CD8-positive, alpha-beta memory T cell (primary cell): Measurements from ENCODE around the gene ING1. TPM values are rescaled to one million over a fixed set of nuclear protein-coding genes. Genes with fewer than 3 reads are reported as not detected.
A peak's percentile ranks its signal among the peaks of the same experiment; 100 is the strongest.

Experiments
- CTCF ChIA-PET: fragments of 350-600 bp; sonication (Branson Sonifier 250); formaldehyde crosslinking; loops from one replicate; lab custom pipeline; 2021; ENCODE audit warnings: antibody characterized with exemption; lab: Charles Lee
- POLR2A ChIA-PET: fragments of 350-600 bp; sonication (Branson Sonifier 250); formaldehyde crosslinking; loops from one replicate; lab custom pipeline; 2021; ENCODE audit warnings: antibody characterized with exemption; lab: Charles Lee
- DNase-seq, 5 donors: peaks; one replicate each; pipeline versions ENCODE4 v3.0.0 to v3.0.0-alpha.2; 2020 to 2022; ENCODE audit warnings: mixed read lengths in 1 of 5
- H3K27ac ChIP-seq: one replicate; pipeline ENCODE4 v1.7.0; 2013; ENCODE audit warnings: low read depth, mild to moderate bottlenecking, low read length, moderate library complexity
- H3K27me3 ChIP-seq: 2 replicates; pipeline ENCODE4 v1.7.0; 2013; ENCODE audit warnings: low read length, mild to moderate bottlenecking; ENCODE audit not compliant: insufficient read depth, poor library complexity, severe bottlenecking
- H3K36me3 ChIP-seq: 2 replicates; pipeline ENCODE4 v1.7.0; 2013; ENCODE audit warnings: mild to moderate bottlenecking, low read length, moderate library complexity; ENCODE audit not compliant: insufficient read depth
- H3K4me1 ChIP-seq: 2 replicates; pipeline ENCODE4 v1.7.0; 2013; ENCODE audit warnings: mild to moderate bottlenecking, low read length, moderate library complexity; ENCODE audit not compliant: insufficient read depth
- H3K4me3 ChIP-seq: 2 replicates; pipeline ENCODE4 v1.7.0; 2013; ENCODE audit warnings: mild to moderate bottlenecking, low read length
- H3K9me3 ChIP-seq: 2 replicates; pipeline ENCODE4 v1.7.0; 2013; ENCODE audit warnings: mild to moderate bottlenecking, low read length
- H3K27ac Mint-ChIP-seq, 8 donors: one replicate each; pipeline ENCODE4 v1.8.0; 2020 to 2021; ENCODE audit warnings: mixed read lengths in 8 of 8, mild to moderate bottlenecking in 6 of 8, inconsistent platforms in 3 of 8, moderate library complexity in 3 of 8
- H3K27me3 Mint-ChIP-seq, 2 donors: one replicate each; pipeline ENCODE4 v1.8.0; 2020 to 2021; ENCODE audit warnings: mixed read lengths in 2 of 2, mild to moderate bottlenecking in 1 of 2, moderate library complexity in 1 of 2
- H3K36me3 Mint-ChIP-seq, 3 donors: one replicate each; pipeline ENCODE4 v1.8.0; 2020 to 2021; ENCODE audit warnings: mixed read lengths in 3 of 3, inconsistent platforms in 1 of 3, mild to moderate bottlenecking in 1 of 3
- H3K4me1 Mint-ChIP-seq, 3 donors: one replicate each; pipeline ENCODE4 v1.8.0; 2020 to 2021; ENCODE audit warnings: mixed read lengths in 3 of 3, inconsistent platforms in 1 of 3, mild to moderate bottlenecking in 1 of 3
- H3K4me3 Mint-ChIP-seq, 7 donors: one replicate each; pipeline ENCODE4 v1.8.0; 2020 to 2021; ENCODE audit warnings: mixed read lengths in 7 of 7, mild to moderate bottlenecking in 6 of 7, moderate library complexity in 4 of 7, inconsistent platforms in 2 of 7
- H3K9me3 Mint-ChIP-seq, 5 donors: one replicate each; pipeline ENCODE4 v1.8.0; 2020 to 2022; ENCODE audit warnings: mixed read lengths in 5 of 5, mild to moderate bottlenecking in 3 of 5, moderate library complexity in 2 of 5, inconsistent platforms in 1 of 5
- polyA plus RNA-seq: library from polyadenylated mRNA; unstranded; fragments of 300-500 nt; fragmentation: Illumina TruSeq; gene quantifications from one replicate; pipeline ENCODE4 v1.2.3, GENCODE V29; 2021
- total RNA-seq, 2 experiments: library from RNA; stranded (reverse); gene quantifications; one replicate each; pipeline ENCODE4 v1.2.3, GENCODE V29; 2021

Gene ING1
- total and polyA plus RNA-seq, 3 experiments from 2014 or later = 16.6 to 18.5 (median 16.9) TPM

GRCh38 chr13:110767476-110767875 is 54.0 kb downstream of the ING1 start:
- Mint-ChIP-seq H3K4me3 (no peak overlapping the region), H3K27me3 (peaks cover 18 to 67% of the 10 kb centered on the region in 2 donors), H3K9me3 (peaks cover 0 to 2% (median 0%) of the 10 kb centered on the region in 5 donors), H3K4me1 (peaks cover 0 to 4% (median 0%) of the 10 kb centered on the region in 3 donors), H3K27ac (no peak overlapping the region), H3K36me3 (peaks cover 0 to 4% (median 0%) of the 10 kb centered on the region in 3 donors)
- H3K9me3 ChIP-seq = no peaks in the 10 kb centered on the region
- no peak overlapping the region for H3K27ac ChIP-seq
- no peaks in the 10 kb centered on the region for H3K36me3 ChIP-seq
- DNase-seq = no peak
- H3K4me3 ChIP-seq = no peak overlapping the region
- ChIA-PET POLR2A (no interaction called here), CTCF (no interaction called here)
- no peaks in the 10 kb centered on the region for H3K27me3 ChIP-seq
- H3K4me1 ChIP-seq = no peaks in the 10 kb centered on the region

- H3K27ac Mint-ChIP-seq = no peak overlapping the region
- POLR2A ChIA-PET = no interaction called here
- no peak overlapping the region for H3K4me3 Mint-ChIP-seq
Measured at GRCh38 chr13:110769097-110769496, 55.6 kb downstream of the ING1 start.

DNA sequence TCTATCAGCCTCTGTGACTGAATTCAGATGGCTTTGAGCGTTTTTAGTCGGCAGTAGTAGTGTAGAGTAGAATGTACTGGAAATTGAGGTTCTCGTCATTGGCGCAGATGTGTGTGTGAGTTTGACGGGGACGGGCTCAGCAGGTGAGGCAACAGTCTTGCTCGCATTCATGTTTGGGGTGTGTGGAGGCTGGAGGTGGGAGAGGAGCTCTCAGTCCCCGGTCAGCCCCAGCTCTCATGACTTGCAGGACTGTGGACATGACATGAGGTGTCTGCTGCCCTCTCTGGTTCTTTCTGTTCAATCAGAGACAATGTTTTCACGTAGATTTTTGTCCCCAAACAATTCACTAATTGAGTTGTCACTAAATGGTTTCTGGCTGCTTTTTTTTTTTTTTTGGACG is 57.2 kb downstream of the ING1 start:
- no peak for DNase-seq
- Histone ChIP-seq H3K27me3 (no peaks in the 10 kb centered on the region), H3K9me3 (no peaks in the 10 kb centered on the region), H3K4me1 (no peaks in the 10 kb centered on the region), H3K36me3 (no peaks in the 10 kb centered on the region), H3K4me3 (no peak overlapping the region), H3K27ac (no peak overlapping the region)
- no peaks in the 10 kb centered on the region for H3K36me3 Mint-ChIP-seq
- no peak overlapping the region for H3K27ac Mint-ChIP-seq
- peaks cover 0 to 4% (median 0%) of the 10 kb centered on the region in 3 donors for H3K4me1 Mint-ChIP-seq
- ChIA-PET CTCF (interaction anchor here (1.2 kb wide), 1 partner anchor 87 kb away, joined by 5 read pairs; no protein-coding TSS in a partner anchor), POLR2A (no interaction called here)
- H3K4me3 Mint-ChIP-seq = no peak overlapping the region
- H3K27me3 Mint-ChIP-seq = peaks cover 10 to 62% of the 10 kb centered on the region in 2 donors
- H3K9me3 Mint-ChIP-seq = no peaks in the 10 kb centered on the region

More at GRCh38 chr13:110769097-110769496, 55.6 kb downstream of the ING1 start:
- Histone ChIP-seq H3K9me3 (no peaks in the 10 kb centered on the region), H3K27ac (no peak overlapping the region), H3K4me1 (no peaks in the 10 kb centered on the region), H3K36me3 (no peaks in the 10 kb centered on the region), H3K27me3 (no peaks in the 10 kb centered on the region), H3K4me3 (no peak overlapping the region)
- Mint-ChIP-seq H3K9me3 (peaks cover 0 to 2% (median 0%) of the 10 kb centered on the region in 5 donors), H3K36me3 (no peaks in the 10 kb centered on the region), H3K27me3 (peaks cover 15 to 65% of the 10 kb centered on the region in 2 donors), H3K4me1 (peaks cover 0 to 4% (median 0%) of the 10 kb centered on the region in 3 donors)
- CTCF ChIA-PET = no interaction called here
- DNase-seq = no peak

- DNase-seq = no peak
- no peak overlapping the region for H3K27ac ChIP-seq
- CTCF ChIA-PET = no interaction called here
- no peaks in the 10 kb centered on the region for H3K27me3 ChIP-seq
- no peaks in the 10 kb centered on the region for H3K4me1 ChIP-seq
- Mint-ChIP-seq H3K36me3 (no peaks in the 10 kb centered on the region), H3K4me1 (peaks cover 0 to 4% (median 0%) of the 10 kb centered on the region in 3 donors), H3K9me3 (no peaks in the 10 kb centered on the region), H3K27ac (peak overlapping the region in 1 of 8 donors; percentile 30), H3K4me3 (no peak overlapping the region), H3K27me3 (peaks cover 8 to 58% of the 10 kb centered on the region in 2 donors)
- POLR2A ChIA-PET = no interaction called here
- no peaks in the 10 kb centered on the region for H3K9me3 ChIP-seq
- no peaks in the 10 kb centered on the region for H3K36me3 ChIP-seq
- no peak overlapping the region for H3K4me3 ChIP-seq
Measured at GRCh38 chr13:110771194-110771593, 57.7 kb downstream of the ING1 start.

DNA sequence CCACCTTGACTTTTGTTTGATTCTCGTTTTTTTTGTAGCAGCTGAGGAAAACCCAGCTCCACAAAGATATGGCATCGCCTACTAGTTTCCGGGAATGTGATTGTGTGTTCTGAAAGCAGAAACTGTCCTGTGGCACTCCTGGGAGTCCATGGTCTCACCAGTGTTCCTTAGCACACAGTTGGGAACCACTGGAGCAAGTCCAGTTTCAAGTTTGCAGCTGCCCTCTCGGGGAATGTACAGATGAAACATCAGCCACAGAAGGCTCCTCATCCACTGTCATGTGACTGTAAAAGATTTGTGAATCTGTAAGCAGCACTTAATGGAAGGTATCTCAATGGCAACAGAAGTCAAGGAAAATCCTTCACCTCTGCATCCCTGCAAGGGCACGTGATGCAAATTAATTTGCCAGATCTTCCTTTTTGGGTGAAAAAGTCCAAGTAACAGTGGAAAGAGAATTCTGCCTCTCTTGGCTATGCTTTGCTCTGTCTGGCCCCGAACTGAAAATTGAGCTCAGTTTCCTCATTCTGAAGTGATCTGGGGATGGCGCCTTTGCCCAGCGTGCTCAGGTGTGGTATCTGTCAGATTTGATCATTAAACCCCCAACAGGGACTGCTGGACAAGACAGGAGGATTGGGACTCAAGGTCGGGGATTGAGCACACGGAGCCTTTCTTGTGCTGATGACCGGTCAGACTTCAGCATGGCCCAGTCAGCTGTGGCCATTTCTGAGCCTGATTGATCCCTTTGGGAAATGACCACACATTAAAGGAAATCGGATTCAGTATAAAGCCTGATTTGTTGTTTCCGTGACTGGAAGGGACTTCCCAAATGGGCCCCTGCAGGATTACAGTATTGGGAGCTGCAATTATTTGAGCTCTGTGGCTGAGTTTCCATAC is 58.8 kb downstream of the ING1 start:
- Histone ChIP-seq H3K9me3 (no peaks in the 10 kb centered on the region), H3K27me3 (no peaks in the 10 kb centered on the region), H3K36me3 (no peaks in the 10 kb centered on the region), H3K4me1 (no peaks in the 10 kb centered on the region), H3K4me3 (no peak overlapping the region), H3K27ac (no peak overlapping the region)
- POLR2A ChIA-PET = no interaction called here
- Mint-ChIP-seq H3K36me3 (no peaks in the 10 kb centered on the region), H3K4me3 (no peak overlapping the region), H3K9me3 (no peaks in the 10 kb centered on the region), H3K4me1 (peaks cover 0 to 4% (median 0%) of the 10 kb centered on the region in 3 donors), H3K27me3 (peaks cover 8 to 52% of the 10 kb centered on the region in 2 donors), H3K27ac (no peak overlapping the region)
- DNase-seq = no peak
- CTCF ChIA-PET = no interaction called here

Other genes starting within 250 kb of the ING1 start
- 1 to 10 TPM in 1 of 2 experiments, under 1 TPM in 1; 0.84 to 1.2 TPM for gene RAB20, start 152.0 kb upstream of the ING1 start, total RNA-seq
- 2.7 TPM for gene RAB20, start 152.0 kb upstream of the ING1 start, polyA plus RNA-seq
- 10 to 100 TPM; 19.9 to 20.7 TPM for gene NAXD, start 98.2 kb upstream of the ING1 start, total RNA-seq
- 17.0 TPM for gene NAXD, start 98.2 kb upstream of the ING1 start, polyA plus RNA-seq
- 10 to 100 TPM; 84.5 to 84.9 TPM for gene CARS2, start 7.6 kb upstream of the ING1 start, total RNA-seq
- 39.2 TPM for gene CARS2, start 7.6 kb upstream of the ING1 start, polyA plus RNA-seq
- 10 to 100 TPM; 65.4 to 76.1 TPM for gene ANKRD10, start 201.4 kb downstream of the ING1 start, total RNA-seq
- gene ANKRD10, start 201.4 kb downstream of the ING1 start, polyA plus RNA-seq = 65.8 TPM